Measurements from ENCODE around the gene SHISA9.

GRCh38 chr16:13093661-13094060 lies 192.3 kb downstream of the SHISA9 start:
- TF ChIP-seq POLR2AphosphoS5 (IDR thresholded peaks at IDR 0.05; ENCODE audit: low read depth, low read length) (no peak), REST (IDR thresholded peaks at IDR 0.05; ENCODE audit: insufficient read depth in 1 of 2, low read depth in 2 of 2, low read length in 2 of 2) (no peak)
